Astrocyte (in vitro differentiated cells and primary cell): Measurements from ENCODE around the gene CREB3L2.

Source experiments
- CTCF ChIP-seq: IDR thresholded peaks from 2 replicates; pipeline ENCODE4 v1.5.1; 2011; ENCODE audit warnings: low read depth, mild to moderate bottlenecking, inconsistent platforms, low read length, moderate library complexity; ENCODE audit not compliant: insufficient read depth
- EZH2 ChIP-seq: IDR thresholded peaks from 2 replicates; pipeline ENCODE4 v1.6.1; 2012; ENCODE audit warnings: mild to moderate bottlenecking, low read length, inconsistent platforms; ENCODE audit not compliant: insufficient read depth

- TF ChIP-seq EZH2 (no peak), CTCF (no peak)
Observed at GRCh38 chr7:138004046-138004445, 2.2 kb upstream of the CREB3L2 start.
